ENCODE measurements around the gene FAM13C.
"Not testable (repeated sequence)": the region's sequence is repeated elsewhere in the genome, so short reads cannot be mapped to it uniquely, and the experiment has no call there.

Gene FAM13C

GRCh38 chr10:59236064-59236697, 126.2 kb downstream of the FAM13C start:
- H3K4me1 ChIP-seq (ENCODE audit: control insufficient read depth in 5 of 5, insufficient read depth in 5 of 5, low read length in 5 of 5) = no peaks in the 10 kb centered on the region
- no peak overlapping the region for H3K4me3 ChIP-seq (ENCODE audit: low read depth in 1 of 5, low read length in 5 of 5)
- H3K27me3 ChIP-seq (ENCODE audit: control insufficient read depth in 5 of 5, insufficient read depth in 4 of 5, low read length in 5 of 5) = no peaks in the 10 kb centered on the region
- no peaks in the 10 kb centered on the region for H3K9me3 ChIP-seq (ENCODE audit: control insufficient read depth in 5 of 5, low read length in 5 of 5)
- no peaks in the 10 kb centered on the region for H3K36me3 ChIP-seq (ENCODE audit: control insufficient read depth in 5 of 5, insufficient read depth in 5 of 5, low read length in 5 of 5)
- no peak overlapping the region for H3K27ac ChIP-seq (ENCODE audit: low read depth, low read length)
- H3K9ac ChIP-seq (ENCODE audit: low read length in 5 of 5) = no peak overlapping the region

GRCh38 chr10:59234816-59235429, 127.4 kb downstream of the FAM13C start:
- no peaks in the 10 kb centered on the region for H3K4me1 ChIP-seq (ENCODE audit: control insufficient read depth in 5 of 5, insufficient read depth in 5 of 5, low read length in 5 of 5)
- H3K27me3 ChIP-seq (ENCODE audit: control insufficient read depth in 5 of 5, insufficient read depth in 4 of 5, low read length in 5 of 5) = no peaks in the 10 kb centered on the region
- no peaks in the 10 kb centered on the region for H3K36me3 ChIP-seq (ENCODE audit: control insufficient read depth in 5 of 5, insufficient read depth in 5 of 5, low read length in 5 of 5)
- H3K9me3 ChIP-seq (ENCODE audit: control insufficient read depth in 5 of 5, low read length in 5 of 5) = no peaks in the 10 kb centered on the region
- no peak overlapping the region for H3K4me3 ChIP-seq (ENCODE audit: low read depth in 1 of 5, low read length in 5 of 5)
- H3K27ac ChIP-seq (ENCODE audit: low read depth, low read length) = no peak overlapping the region
- H3K9ac ChIP-seq (ENCODE audit: low read length in 5 of 5) = no peak overlapping the region

GRCh38 chr10:59234194-59234593, 128.2 kb downstream of the FAM13C start:
- Histone ChIP-seq H3K9me3 (ENCODE audit: control insufficient read depth in 5 of 5, low read length in 5 of 5) (no peaks in the 10 kb centered on the region), H3K27me3 (ENCODE audit: control insufficient read depth in 5 of 5, insufficient read depth in 4 of 5, low read length in 5 of 5) (no peaks in the 10 kb centered on the region), H3K36me3 (ENCODE audit: control insufficient read depth in 5 of 5, insufficient read depth in 5 of 5, low read length in 5 of 5) (no peaks in the 10 kb centered on the region), H3K27ac (ENCODE audit: low read depth, low read length) (no peak overlapping the region), H3K9ac (ENCODE audit: low read length in 5 of 5) (no peak overlapping the region), H3K4me1 (ENCODE audit: control insufficient read depth in 5 of 5, insufficient read depth in 5 of 5, low read length in 5 of 5) (no peaks in the 10 kb centered on the region), H3K4me3 (ENCODE audit: low read depth in 1 of 5, low read length in 5 of 5) (no peak overlapping the region)

- Histone ChIP-seq H3K4me1 (ENCODE audit: control insufficient read depth in 5 of 5, insufficient read depth in 5 of 5, low read length in 5 of 5) (no peaks in the 10 kb centered on the region), H3K9me3 (ENCODE audit: control insufficient read depth in 5 of 5, low read length in 5 of 5) (no peaks in the 10 kb centered on the region), H3K27me3 (ENCODE audit: control insufficient read depth in 5 of 5, insufficient read depth in 4 of 5, low read length in 5 of 5) (no peaks in the 10 kb centered on the region), H3K4me3 (ENCODE audit: low read depth in 1 of 5, low read length in 5 of 5) (no peak overlapping the region), H3K27ac (ENCODE audit: low read depth, low read length) (no peak overlapping the region), H3K9ac (ENCODE audit: low read length in 5 of 5) (no peak overlapping the region), H3K36me3 (ENCODE audit: control insufficient read depth in 5 of 5, insufficient read depth in 5 of 5, low read length in 5 of 5) (no peaks in the 10 kb centered on the region)
Observed at GRCh38 chr10:59229441-59229840, 132.9 kb downstream of the FAM13C start.

- Histone ChIP-seq H3K9ac (ENCODE audit: low read length in 5 of 5) (no peak overlapping the region), H3K27me3 (ENCODE audit: control insufficient read depth in 5 of 5, insufficient read depth in 4 of 5, low read length in 5 of 5) (no peaks in the 10 kb centered on the region), H3K4me3 (ENCODE audit: low read depth in 1 of 5, low read length in 5 of 5) (no peak overlapping the region), H3K27ac (ENCODE audit: low read depth, low read length) (no peak overlapping the region), H3K4me1 (ENCODE audit: control insufficient read depth in 5 of 5, insufficient read depth in 5 of 5, low read length in 5 of 5) (no peaks in the 10 kb centered on the region), H3K9me3 (ENCODE audit: control insufficient read depth in 5 of 5, low read length in 5 of 5) (no peaks in the 10 kb centered on the region), H3K36me3 (ENCODE audit: control insufficient read depth in 5 of 5, insufficient read depth in 5 of 5, low read length in 5 of 5) (no peaks in the 10 kb centered on the region)
Observed at GRCh38 chr10:59227136-59227673, 135.1 kb downstream of the FAM13C start.

GRCh38 chr10:59225211-59225610, 137.1 kb downstream of the FAM13C start:
- H3K27ac ChIP-seq (ENCODE audit: low read depth, low read length) = no peak overlapping the region
- no peaks in the 10 kb centered on the region for H3K9me3 ChIP-seq (ENCODE audit: control insufficient read depth in 5 of 5, low read length in 5 of 5)
- H3K4me3 ChIP-seq (ENCODE audit: low read depth in 1 of 5, low read length in 5 of 5) = no peak overlapping the region
- H3K36me3 ChIP-seq (ENCODE audit: control insufficient read depth in 5 of 5, insufficient read depth in 5 of 5, low read length in 5 of 5) = no peaks in the 10 kb centered on the region
- no peaks in the 10 kb centered on the region for H3K27me3 ChIP-seq (ENCODE audit: control insufficient read depth in 5 of 5, insufficient read depth in 4 of 5, low read length in 5 of 5)
- no peak overlapping the region for H3K9ac ChIP-seq (ENCODE audit: low read length in 5 of 5)
- H3K4me1 ChIP-seq (ENCODE audit: control insufficient read depth in 5 of 5, insufficient read depth in 5 of 5, low read length in 5 of 5) = no peaks in the 10 kb centered on the region

GRCh38 chr10:59223597-59223996, 138.8 kb downstream of the FAM13C start:
- H3K27ac ChIP-seq (ENCODE audit: low read depth, low read length); H3K9me3 ChIP-seq (ENCODE audit: control insufficient read depth in 5 of 5, low read length in 5 of 5); H3K4me1 ChIP-seq (ENCODE audit: control insufficient read depth in 5 of 5, insufficient read depth in 5 of 5, low read length in 5 of 5); H3K9ac ChIP-seq (ENCODE audit: low read length in 5 of 5); H3K27me3 ChIP-seq (ENCODE audit: control insufficient read depth in 5 of 5, insufficient read depth in 4 of 5, low read length in 5 of 5); H3K4me3 ChIP-seq (ENCODE audit: low read depth in 1 of 5, low read length in 5 of 5); H3K36me3 ChIP-seq (ENCODE audit: control insufficient read depth in 5 of 5, insufficient read depth in 5 of 5, low read length in 5 of 5): not testable (repeated sequence)

- Histone ChIP-seq H3K9ac (ENCODE audit: low read length in 5 of 5) (no peak overlapping the region), H3K4me3 (ENCODE audit: low read depth in 1 of 5, low read length in 5 of 5) (no peak overlapping the region), H3K27me3 (ENCODE audit: control insufficient read depth in 5 of 5, insufficient read depth in 4 of 5, low read length in 5 of 5) (no peaks in the 10 kb centered on the region), H3K27ac (ENCODE audit: low read depth, low read length) (no peak overlapping the region), H3K36me3 (ENCODE audit: control insufficient read depth in 5 of 5, insufficient read depth in 5 of 5, low read length in 5 of 5) (no peaks in the 10 kb centered on the region), H3K9me3 (ENCODE audit: control insufficient read depth in 5 of 5, low read length in 5 of 5) (no peaks in the 10 kb centered on the region), H3K4me1 (ENCODE audit: control insufficient read depth in 5 of 5, insufficient read depth in 5 of 5, low read length in 5 of 5) (no peaks in the 10 kb centered on the region)
Observed at GRCh38 chr10:59222788-59223187, 139.6 kb downstream of the FAM13C start.

- Histone ChIP-seq H3K9me3 (ENCODE audit: control insufficient read depth in 5 of 5, low read length in 5 of 5) (no peaks in the 10 kb centered on the region), H3K27me3 (ENCODE audit: control insufficient read depth in 5 of 5, insufficient read depth in 4 of 5, low read length in 5 of 5) (no peaks in the 10 kb centered on the region), H3K4me1 (ENCODE audit: control insufficient read depth in 5 of 5, insufficient read depth in 5 of 5, low read length in 5 of 5) (no peaks in the 10 kb centered on the region), H3K9ac (ENCODE audit: low read length in 5 of 5) (no peak overlapping the region), H3K4me3 (ENCODE audit: low read depth in 1 of 5, low read length in 5 of 5) (no peak overlapping the region), H3K27ac (ENCODE audit: low read depth, low read length) (no peak overlapping the region), H3K36me3 (ENCODE audit: control insufficient read depth in 5 of 5, insufficient read depth in 5 of 5, low read length in 5 of 5) (no peaks in the 10 kb centered on the region)
Observed at GRCh38 chr10:59216178-59216869, 146.0 kb downstream of the FAM13C start.

GRCh38 chr10:59214160-59214559, 148.2 kb downstream of the FAM13C start:
- no peak overlapping the region for H3K4me3 ChIP-seq (ENCODE audit: low read depth in 1 of 5, low read length in 5 of 5)

More at GRCh38 chr10:59214160-59214559, 148.2 kb downstream of the FAM13C start:
- Histone ChIP-seq H3K27me3 (ENCODE audit: control insufficient read depth in 5 of 5, insufficient read depth in 4 of 5, low read length in 5 of 5) (no peaks in the 10 kb centered on the region), H3K27ac (ENCODE audit: low read depth, low read length) (no peak overlapping the region), H3K36me3 (ENCODE audit: control insufficient read depth in 5 of 5, insufficient read depth in 5 of 5, low read length in 5 of 5) (no peaks in the 10 kb centered on the region), H3K4me1 (ENCODE audit: control insufficient read depth in 5 of 5, insufficient read depth in 5 of 5, low read length in 5 of 5) (no peaks in the 10 kb centered on the region), H3K9me3 (ENCODE audit: control insufficient read depth in 5 of 5, low read length in 5 of 5) (no peaks in the 10 kb centered on the region), H3K9ac (ENCODE audit: low read length in 5 of 5) (no peak overlapping the region)
